Measurements from ENCODE around the gene PLEK2.
A peak's percentile ranks its signal among the peaks of the same experiment; 100 is the strongest.

Gene PLEK2

DNA sequence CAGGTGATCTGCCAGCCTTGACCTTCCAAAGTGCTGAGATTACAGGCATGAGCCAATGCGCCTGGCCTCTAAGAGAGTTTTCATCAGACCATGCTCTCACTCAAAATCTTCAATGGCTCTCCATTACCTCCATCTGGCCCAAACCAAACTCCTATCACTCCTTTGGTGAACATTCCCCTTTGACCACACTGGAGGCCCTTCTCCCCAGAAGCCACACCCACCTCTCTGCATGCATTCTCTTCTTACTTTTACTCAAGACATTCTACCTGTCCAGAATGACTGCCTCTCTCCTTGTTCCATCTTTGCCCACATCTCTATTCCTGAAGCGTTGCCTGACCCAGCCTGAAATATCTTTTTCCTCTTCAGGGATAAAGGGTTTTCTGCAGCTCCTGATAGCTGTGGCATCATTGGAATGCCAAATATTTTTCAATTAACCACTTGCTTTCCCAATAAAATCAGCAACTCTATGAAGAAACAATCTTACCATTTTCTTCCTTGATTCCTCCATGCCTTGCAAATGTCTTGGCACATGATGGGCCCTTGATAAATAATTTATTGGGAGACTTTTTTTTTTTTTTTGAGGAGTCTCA lies 15.5 kb downstream of the PLEK2 start:
- DNase-seq, result no peak

DNA sequence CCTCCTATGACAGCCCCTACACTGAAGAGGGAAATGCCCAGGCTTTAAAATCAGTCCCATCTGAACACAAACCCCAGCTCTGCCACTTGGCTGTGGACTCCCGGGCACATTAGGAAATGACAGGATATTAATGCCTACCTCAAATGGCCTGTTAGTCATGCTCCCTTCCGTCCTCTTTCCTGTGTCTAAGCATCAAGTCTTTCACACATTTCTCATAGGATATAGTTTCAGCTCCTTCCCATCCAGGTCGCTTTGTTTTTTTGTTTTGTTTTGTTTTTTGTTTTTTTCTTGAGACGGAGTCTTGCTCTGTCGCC lies 16.1 kb downstream of the PLEK2 start:
- DNase-seq, result no peak

DNA sequence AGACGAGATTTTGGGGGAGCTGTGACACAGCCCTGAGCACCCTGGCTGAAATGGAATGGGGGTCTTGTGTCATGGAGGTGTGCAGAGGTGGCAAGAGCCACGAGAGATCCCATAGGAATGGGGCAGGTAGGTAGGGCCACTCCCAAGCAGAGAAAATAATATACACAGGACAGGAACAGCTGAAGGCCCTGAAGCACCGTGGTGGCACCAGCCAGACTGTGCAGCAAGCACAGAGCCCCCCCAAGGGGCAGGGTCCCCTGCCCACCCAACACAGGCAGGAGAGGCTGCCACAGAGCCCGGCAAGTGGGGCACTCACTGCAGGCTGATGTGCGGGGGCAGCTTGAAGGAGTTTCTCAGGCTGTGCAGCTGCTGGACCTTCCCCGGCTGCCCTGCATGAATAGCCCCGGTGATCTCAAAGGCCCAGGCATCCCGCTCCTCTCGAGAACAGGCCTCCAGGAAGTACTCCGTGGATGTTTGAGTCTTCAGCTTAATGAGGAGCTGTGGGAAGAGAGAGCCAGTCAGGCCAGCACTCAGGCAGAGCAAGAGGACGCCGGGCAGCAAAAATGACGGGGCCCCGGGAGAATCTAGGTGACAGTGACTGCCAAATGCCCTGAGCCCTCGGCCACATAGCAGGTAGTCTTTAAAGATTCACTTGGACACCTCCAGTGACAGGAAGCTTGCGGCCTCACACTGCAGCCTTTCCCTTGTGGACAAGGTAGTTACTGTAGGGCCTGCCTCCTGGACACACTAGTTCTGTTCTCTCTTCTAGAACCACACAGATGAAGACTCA lies 16.7 kb downstream of the PLEK2 start:
- no peak for DNase-seq

DNA sequence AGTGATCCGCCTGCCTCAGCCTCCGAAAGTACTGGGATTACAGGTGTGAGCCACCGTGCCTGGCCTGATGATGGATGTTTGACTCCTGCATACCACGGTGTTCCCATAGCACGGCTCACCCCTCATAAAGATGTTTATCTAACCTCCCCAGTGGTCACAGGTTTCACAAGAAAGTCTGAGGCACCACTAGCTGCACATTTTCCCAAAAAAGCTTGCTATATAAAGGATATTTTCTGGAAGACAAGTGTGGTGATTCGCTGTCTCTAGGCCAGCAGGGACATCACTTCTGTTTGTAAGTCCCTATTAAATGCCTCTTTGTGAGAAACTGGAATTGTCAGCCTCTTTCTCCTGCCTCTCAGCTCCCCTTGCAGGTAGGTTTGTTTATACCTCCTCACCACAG lies 18.3 kb downstream of the PLEK2 start:
- DNase-seq, result no peak

DNA sequence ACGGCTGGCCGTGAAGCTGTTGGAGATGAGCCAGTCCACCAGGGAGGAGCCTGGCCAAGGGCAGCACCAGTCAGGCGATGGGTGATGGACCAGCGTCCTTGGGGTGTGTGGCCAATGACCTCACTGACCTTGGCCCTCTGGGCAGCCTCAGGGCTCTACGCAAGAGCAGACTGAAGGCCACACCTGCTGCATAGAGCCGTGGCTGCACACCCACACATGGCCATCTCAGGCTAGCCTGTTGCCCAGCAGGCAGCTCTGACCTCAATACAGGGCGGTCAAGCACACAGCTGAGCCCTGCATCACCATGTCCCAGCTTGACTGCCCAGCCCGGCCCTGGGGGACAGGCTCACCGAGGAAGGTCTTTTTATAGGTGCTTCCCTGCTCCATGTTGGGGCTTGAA lies 19.2 kb downstream of the PLEK2 start:
- DNase-seq, result no peak

DNA sequence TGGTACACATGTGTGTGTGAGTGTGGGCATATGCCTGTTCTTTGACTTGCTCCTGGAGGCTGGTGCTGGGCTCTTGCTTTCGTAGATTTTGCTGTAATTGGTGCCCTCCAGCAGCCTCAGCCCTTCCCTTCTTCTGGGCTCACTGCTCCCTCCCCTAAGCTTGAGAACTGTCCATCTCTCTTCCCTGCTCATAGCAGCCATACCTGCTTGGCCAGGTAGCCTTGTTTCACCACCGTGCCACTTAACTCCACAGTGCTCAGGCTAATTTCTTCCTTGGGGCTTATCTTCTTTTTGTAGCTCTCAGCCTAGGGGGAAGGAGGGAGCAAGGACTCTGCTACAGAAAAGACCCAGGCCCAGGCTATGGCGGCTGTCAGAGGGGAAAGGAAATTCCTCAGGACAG lies 19.8 kb downstream of the PLEK2 start:
- DNase-seq, result no peak

DNA sequence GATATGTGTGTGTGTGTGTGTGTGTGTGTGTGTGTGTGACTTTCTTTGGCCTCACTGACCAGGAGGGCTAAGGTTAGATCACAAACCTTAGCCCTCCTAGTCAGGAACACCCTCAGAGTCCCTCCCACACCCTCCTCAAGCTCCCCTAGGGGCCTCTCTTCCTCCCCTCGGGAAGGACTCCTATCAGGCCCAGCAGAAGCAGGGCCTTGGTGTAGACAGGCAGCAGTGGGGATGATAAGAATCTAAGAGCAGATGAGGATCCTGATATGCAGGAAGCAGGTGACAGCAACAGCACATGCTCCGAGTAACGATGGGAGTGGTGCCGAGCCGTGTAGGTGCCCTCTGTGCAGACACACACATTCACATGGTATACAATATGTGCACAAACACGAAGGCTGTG lies 20.7 kb downstream of the PLEK2 start:
- no peak for DNase-seq

DNA sequence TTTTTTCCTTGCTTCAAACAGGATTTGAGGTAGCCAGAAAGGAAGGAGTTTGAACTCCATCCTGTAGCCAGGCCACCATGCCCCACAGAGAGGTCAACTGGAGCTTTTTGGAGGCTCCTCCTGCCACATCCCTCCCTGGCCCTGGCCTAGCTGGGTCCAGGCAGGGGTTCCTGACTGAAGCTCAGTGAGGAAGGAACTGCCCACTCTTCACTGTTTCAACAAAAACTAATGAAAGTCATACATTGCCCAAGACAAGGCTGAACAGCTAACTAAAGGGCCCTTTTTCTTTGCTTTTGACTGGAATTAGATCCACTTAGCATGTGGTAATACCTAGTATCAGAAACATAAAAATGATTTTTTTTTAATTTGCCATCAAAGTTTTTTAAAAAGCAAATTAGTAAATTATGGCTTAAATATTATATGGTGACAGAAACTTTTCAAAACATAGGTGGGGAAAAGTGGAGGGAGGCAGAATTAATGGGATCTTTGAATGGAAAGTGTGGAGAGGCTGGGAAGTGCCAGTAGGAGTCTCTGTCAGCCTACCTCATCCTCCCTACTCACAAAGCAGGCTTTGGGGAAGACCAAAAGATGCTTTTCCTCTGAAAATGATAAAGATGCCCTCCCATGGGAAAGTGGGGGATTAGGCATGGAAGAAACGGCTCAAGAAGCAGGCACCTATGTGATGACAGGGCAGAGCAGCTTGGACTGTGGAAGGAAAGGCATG lies 22.0 kb downstream of the PLEK2 start:
- DNase-seq, result no peak

DNA sequence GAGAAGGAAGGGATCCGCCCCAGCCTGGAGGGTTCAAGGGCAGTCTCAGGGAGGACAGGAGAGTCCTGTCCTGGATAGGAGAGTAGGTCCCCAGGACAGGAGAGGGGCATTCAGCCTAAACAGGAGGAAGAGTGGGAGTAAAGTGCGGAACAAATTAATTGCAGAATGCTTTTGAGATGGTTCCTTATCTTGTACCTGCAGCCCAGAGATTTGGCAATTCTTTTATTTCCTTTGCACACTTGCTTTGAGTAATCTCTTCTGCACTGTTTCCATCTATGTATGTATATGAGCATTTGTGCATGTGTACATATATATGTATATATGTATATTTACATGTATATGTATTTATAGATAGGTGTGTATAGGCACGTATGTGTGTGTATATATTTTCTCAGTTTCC lies 22.7 kb downstream of the PLEK2 start:
- no peak for DNase-seq

DNA sequence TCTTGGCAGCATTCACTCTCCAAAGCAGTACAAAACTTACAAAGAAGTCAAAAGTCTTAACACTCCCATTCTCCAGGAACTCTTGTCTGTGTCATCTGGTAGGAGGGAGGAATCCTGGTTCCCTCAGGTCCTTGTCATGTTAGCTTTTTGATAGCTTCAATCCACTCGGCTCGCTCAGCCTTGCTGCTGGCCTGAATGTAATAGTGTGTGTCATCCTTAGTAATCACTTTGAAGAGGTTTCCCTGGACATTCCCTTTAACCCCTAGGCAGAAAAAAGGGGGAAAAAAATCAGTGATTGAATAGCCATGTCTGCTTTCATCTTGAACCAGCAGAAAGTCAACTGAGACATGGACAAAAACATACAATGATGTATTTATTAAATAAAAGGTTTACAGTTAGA lies 24.8 kb downstream of the PLEK2 start:
- no peak for DNase-seq

DNA sequence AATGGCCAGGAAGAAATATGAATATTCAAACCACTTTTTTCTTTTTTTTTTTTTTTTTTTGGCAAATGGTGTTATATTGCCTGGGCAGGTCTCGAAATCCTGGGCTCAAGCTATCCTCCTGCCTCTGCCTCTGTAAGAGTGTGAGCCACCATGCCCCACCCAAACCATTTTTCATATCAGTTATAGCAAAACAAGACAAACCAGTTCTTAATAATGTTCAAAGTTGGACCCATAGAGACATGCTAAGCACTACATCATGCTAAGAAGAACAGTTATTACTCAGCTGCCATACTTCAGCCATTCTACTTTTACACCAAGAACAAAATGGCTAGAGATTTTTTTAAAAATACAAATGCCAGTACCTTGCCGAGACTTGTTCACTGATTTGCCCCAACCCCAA lies 26.3 kb downstream of the PLEK2 start:
- no peak for DNase-seq

DNA sequence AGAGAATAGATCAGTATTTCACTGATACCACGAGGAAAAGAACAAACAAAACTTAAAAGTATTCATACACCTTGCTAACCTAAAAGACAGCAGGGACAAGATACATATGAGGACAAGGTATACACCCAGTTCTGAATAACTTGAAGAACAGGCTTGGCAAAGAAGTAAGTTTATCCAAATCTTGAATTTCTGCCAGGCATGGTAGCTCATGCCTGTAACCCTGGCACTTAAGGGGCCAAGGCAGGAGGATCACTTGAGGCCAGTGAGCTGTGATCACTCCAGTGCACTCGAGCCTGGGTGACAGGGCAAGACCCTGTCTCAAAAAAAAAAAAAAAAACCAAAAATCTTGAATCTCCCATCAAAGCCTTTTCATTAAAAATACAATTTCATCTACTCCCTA lies 26.8 kb downstream of the PLEK2 start:
- no peak for DNase-seq

DNA sequence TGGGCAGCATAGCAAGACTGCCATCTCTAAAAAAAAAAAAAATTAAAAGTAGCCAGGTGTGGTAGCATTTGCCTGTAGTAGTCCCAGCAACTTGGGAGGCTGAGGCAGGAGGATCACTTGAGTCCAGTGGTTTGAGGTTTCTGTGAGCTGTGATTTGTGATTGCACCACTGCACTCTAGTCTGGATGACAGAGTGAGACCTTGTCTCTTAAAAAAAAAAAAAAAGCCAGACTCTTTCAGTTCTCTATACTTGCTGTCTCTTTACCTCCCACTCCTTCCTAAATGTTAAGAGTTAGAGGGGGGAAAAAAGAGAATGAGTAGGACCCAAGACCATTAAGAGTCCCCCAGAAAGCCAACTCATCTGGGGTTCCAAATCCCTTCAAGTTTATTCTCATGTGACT lies 34.0 kb downstream of the PLEK2 start:
- DNase-seq, result no peak

DNA sequence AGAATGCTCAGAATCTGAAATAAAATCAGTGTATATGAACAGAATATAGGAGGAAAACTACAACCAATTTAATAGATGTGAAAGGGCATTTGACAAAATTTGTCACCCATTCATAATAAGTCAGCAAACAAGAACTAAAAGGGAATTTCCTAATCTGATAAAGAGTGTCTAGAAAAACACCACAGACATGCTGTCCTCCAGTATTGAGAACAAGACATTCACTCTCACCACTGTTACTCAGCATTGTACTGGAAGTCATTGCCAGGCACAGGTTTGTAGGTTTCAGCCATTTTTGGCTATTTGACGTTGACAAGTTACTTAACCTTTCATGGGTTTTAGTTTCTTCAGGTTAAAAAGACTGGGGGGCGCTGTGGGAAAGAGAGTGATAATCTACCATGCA lies 38.6 kb downstream of the PLEK2 start:
- DNase-seq, result no peak

DNA sequence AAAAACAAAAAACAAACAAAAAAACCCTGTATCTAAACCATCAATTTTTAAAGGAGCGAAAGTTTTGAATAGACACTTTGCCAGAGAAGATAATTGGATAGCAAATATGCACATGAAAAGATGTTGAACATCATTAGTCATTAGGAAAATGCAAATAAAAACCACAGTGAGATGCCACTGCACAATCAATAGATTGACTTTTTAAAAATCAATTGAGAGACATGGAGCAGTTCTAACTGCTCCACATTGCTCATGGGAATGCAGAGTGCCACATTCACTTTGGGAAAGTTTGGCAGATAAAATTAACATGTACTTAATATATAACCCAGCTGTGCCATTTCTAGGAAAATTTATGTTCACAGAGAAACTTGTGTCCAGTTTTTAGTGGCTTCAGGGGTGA lies 39.1 kb downstream of the PLEK2 start:
- DNase-seq, result no peak

DNA sequence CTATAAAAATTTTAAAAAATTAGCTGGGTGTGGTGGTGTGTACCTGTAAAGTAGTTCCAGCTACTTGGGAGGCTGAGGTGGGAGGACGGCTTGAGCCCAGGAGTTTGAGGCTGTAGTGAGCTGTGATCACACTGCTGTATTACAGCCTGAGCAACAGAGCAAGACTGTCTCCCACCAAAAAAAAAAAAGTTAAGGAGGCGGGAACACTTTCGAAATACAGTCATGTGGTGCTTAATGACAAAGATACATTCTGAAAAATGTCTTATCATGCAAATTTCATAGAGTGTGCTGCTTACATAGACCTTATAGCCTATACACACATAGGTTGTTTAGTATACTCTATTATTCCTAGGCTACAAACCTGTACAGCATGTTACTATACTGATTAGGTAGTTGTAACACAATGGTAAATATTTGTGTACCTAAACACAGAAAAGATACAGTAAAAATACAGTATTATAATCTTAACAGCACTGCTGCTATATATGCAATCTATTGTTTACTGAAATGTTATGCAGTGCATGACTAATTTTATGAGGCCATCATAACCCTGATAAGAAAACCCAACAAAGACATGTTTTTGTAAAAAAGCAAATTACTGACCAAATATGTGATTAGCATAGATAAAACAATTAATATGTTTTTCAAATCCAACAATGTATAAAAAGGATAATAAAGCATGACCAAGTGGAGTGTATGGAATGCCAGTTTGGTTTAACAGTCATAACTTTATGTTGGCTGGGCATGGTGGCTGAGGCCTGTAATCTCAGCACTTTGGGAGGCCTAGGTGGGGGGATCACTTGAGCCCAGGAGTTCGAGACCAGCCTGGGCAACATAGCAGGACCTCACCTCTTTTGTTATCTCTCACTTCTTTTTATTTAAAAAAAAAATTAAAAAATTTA lies 40.5 kb downstream of the PLEK2 start:
- no peak for DNase-seq

DNA sequence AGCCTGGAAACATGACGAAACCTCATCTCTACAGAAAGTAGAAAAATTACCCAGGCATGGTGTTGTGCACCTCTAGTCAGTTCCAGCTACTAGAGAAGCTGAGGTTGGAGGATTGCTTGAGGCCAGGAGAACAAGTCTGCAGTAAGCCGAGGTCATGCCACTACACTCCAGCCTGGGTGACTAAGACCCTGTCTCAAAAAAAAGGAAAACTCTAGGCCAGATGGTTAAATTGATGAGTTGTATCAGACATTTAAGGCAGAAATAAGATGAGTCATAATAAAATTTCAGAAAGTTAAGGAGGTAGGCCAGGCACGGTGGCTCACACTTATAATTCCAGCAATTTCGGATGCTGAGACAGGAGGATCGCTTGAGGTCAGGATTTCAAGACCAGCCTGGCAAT lies 41.1 kb downstream of the PLEK2 start:
- no peak for DNase-seq

DNA sequence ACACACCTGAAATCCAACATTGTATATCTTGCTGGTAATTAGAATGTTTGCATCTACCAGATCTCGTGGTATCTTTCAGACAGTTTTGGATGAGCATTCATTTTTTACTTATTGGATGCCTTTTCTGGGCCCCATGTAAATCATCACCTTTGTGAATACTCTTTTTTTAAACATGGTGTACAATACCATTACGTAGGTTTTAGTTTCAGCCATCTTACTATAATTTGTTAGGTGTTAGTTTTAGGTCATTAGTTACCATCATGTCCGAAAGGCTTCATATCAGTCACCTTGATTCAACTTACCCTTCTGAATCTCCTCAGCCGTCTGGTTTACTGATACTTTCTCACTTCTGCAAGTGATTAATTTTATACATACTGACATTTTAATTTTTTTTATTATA lies 46.5 kb downstream of the PLEK2 start:
- no peak for DNase-seq

DNA sequence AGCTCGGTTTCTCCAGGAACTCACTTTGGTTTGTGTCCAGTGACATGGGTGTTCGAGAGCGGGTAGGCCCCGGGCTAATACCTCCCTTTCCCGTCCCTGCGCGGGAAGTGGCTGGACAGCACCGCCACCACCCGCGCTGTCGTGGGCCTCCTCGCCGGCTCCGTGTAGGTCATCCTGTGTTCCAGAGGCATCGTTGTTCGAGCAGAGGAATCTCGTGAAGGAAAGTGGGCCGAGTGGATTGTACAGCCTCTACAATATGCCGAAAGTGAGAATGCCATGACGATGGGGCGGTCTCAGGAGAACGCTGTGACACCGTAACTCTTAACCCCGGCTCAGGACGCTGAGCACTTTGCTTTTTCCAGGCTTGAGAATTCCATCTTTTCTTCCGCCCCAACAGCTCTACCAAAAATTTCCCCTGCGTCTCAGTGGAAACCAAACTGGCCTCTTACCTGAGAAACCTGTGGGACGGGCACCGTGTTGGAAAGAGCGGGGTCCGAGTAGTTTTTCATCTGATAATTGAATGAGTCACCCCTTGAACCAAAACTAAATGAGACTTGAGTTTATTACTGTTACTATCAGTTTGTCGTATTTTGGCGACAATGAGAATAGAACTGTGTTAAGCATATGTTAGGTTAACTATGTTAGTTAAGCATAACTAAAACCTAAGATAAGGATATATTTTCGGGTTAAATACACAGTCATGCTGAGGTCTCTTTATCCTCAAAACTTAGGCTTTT lies 51.3 kb downstream of the PLEK2 start:
- no peak for DNase-seq

DNA sequence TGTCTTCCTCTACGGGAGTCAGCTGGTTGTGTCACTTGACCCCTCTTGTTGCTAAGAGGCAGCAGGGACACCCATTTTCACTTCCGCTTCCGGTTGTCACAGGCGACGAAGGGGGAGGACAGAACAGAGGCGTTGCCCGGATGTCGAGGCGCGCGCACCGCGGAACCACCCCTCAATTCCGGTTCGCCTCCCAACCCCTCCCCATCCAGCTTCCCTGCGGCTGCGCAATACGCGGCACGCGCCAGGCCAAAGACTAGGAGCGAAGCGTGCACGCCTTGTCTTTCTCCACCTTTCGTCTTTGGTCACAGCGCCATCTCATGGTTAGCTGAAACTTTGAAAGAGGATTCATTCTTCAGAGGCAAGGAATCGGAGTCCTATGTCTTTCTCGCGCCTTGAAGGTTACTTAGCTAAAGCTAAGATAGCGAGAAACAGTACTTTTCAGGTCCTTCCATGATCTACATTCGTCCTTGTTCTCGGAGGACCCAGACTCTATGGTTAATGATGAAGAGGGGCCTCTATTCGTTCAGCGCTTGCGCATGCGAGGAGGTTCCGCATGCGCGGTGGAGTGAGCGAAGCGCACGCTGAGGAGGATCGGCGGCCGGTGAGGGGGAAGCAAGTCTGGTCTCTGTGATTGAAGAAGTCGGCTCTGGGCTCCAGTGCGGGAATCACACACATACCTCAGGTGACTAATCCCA lies 52.0 kb downstream of the PLEK2 start, which contains the start of the genes ATP6V1D and EIF2S1:
ATP6V1D (minus strand) TSS at position 30 of the 695 bp plus-strand sequence. CDS start 106 bp downstream, outside the sequence.
EIF2S1 (plus strand) TSS at position 554 of the 695 bp plus-strand sequence. CDS start 4,440 bp downstream, outside the sequence.
- DNase-seq, result peak; percentile 99

DNA sequence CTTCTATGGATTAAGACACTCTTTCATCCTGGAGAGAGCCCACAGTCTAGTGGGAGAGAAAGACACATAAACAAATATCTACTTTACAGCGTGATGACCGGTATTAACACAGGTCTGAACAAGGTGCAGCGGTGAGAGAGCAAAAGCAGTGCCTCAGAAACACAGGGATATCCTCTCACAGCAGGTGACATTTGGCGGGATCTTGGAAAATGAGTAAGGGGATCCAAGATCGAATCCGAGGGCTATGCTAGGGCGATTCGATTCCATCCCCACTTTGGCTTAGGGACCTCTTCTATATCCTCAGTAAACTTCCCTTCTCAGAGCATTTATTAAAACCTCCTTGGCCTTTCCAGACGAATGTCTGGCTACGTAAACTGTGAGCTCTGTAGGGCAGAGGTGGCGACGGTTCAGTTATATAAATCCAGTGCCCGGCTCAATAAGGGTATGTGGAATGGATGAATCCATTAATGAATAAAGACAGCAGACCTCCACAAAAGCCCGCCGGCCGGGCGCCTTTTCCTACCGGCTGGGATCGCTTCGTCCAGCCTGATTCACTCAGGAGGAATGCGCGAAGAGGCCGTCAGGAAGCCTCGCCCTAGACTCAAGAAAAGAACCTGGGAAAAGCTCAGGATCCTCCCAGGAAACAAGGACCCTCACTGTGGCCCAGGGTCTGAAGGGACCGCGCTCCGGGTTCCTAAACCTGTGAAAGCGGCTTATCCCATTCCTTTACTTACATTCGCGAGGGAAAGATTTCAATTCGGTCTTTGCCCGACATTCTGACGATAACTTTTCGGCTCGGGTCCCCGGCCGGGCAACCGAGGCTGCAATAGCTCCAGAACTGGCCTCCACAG lies 52.8 kb downstream of the PLEK2 start:
- DNase-seq, result peak; percentile 1

Measured in activated T-cell treated with anti-CD3 and anti-CD28 coated beads for 4 hours (primary cell).